Fibroblast of skin of left biceps (primary cell): Measurements from ENCODE around the gene SPDYE2.
"Not testable (repeated sequence)": the region's sequence is repeated elsewhere in the genome, so short reads cannot be mapped to it uniquely, and the experiment has no call there.

Source experiments
- DNase-seq, 2 experiments: peaks; one replicate each; pipeline ENCODE4 v3.0.0-alpha.2; 2013; ENCODE audit warnings: low read depth in 2 of 2

Gene SPDYE2, protein sequence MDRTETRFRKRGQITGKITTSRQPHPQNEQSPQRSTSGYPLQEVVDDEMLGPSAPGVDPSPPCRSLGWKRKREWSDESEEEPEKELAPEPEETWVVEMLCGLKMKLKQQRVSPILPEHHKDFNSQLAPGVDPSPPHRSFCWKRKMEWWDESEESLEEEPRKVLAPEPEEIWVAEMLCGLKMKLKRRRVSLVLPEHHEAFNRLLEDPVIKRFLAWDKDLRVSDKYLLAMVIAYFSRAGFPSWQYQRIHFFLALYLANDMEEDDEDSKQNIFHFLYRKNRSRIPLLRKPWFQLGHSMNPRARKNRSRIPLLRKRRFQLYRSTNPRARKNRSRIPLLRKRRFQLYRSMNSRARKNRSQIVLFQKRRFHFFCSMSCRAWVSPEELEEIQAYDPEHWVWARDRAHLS

DNA sequence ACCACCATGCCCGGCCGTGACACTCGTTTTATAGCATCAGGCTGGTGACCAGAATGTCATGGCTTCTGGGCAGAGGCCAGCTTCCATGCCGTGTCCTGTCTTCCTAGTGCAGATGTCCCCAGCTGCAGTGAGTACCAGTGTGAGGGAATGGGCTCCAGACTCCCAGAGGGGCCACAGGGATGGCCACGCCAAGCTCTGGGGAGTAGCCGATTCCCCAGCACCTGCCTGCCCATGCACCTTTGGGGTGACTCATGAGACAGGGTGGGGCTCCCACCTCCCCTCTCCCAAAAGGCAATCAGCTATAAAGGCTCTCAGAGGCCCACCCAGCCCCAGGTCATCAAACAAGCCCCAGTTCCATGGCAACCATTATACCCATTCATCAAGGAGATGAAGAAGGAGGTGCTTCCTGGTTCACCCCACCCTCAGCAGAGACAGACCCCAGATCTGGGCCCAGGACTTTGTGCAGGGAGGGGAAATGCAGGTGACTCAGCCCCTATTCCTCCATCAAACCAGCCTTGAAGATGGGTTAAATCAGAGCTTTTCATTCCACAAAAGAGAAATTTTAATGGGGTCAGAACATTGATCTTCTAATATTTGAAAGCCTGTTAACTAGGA lies at the start of gene SPDYE2:
SPDYE2 (plus strand) TSS at position 419 of the 615 bp plus-strand sequence. CDS start 2,030 bp downstream, outside the sequence.
- DNase-seq: not testable (repeated sequence)

DNA sequence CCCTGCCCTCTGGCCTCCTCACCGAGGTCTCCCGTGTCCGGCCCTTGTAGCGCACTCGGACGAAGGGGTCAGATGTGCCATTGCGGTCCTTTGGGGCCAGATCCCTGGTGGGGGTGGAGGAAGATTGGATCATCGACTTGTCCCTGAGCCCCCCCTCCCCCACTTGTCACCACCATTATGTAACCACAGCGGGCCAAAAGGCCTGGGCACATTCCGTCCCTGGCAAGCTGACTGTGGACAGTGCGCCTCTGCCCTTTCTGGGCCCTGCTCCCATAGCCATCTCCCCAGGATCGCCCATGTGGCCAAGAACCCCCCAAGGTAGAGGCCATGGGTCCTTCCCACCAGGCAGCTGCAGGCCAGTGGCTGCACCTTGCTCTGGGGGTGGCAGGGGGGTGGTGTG lies 47.9 kb upstream of the SPDYE2 start:
- not testable (repeated sequence) for DNase-seq

DNA sequence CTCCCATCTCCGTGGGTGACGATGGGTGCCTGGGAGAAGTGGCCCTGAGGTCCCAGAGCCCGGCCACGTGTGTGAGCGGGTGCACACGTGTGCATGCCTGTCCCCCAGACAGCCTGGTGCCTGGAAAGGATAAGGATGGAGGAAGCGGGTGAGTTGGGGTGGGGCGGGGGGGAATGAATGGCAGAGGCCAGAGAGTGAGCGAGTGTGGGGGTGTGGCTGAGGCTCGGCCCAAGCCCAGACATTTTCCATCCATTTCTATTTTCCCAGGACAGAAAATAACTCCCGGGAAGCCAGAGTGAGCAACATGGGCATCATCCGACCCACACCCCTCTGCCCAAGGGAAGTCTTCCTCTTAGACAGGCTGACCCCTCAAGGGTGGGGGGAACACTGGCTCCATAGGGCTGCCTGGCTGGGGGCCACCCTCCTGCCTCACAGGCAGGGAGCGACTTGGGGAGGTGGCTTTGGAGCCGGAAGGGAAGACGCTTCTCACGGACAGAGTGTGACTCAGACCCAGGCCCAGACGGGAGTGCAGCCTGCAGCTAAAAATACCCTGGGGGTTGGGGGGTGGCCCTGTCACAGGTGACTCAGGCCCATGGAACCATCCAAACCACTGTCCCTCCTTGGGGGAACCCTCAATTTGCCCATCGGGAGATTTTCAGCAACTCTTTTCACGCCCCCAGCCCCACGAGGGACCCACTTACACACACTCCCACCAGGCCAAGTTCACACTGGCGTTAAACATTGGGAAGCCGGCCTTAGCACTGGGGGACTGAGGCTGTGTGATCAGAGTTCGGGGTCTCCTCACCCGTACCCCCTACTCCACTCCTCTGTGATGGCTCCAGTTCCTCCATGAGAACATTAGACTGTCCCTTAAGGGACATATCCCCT lies 45.5 kb upstream of the SPDYE2 start:
- not testable (repeated sequence) for DNase-seq

DNA sequence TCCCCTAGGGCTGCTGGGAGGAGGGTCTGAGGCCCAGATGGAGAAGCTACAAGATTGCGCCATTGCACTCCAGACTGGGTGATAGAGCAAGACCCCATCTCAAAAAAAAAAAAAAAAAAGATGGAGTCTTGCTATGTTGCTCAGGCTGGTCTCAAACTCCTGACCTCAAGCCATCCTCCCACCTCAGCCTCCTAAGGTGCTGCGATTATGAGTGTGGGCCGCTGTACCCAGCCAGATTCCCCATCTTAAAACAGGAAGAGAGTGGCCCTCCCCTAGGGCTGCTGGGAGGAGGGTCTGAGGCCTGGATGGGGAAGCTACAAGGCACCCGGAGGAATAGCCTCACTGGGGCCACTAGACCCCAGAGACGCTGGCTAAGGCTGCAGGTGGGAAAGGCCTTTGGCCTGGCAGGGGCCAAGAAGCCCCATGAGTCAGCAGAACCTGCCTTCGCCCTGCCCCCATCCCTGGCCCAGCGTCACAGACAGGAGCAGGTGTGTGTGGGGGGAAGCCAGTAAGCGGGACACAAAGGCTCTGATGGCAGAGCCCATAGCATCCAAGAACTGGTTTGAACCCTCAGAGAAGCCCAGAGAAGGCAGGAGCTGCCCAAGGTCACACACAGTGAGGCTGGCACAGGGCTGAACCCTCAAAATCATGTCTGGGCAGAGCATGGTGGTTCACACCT lies 43.5 kb upstream of the SPDYE2 start:
- DNase-seq: not testable (repeated sequence)

DNA sequence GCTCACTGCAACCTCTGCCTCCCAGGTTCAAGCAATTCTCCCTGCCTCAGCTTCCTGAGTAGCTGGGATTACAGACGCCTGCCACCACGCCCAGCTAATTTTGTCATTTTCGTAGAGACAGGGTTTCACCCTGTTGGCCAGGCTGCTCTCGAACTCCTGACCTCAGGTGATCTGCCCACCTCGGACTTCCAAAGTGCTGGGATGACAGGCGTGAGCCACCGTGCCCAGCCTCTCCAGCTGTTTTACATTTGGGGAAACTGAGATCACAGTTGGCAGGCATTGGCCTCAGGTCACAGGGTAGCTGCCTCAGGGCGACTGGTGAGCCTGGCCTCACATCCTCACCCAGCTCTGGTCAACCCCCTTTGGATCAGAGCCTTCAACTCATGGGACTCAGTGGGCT lies 40.5 kb upstream of the SPDYE2 start:
- not testable (repeated sequence) for DNase-seq

DNA sequence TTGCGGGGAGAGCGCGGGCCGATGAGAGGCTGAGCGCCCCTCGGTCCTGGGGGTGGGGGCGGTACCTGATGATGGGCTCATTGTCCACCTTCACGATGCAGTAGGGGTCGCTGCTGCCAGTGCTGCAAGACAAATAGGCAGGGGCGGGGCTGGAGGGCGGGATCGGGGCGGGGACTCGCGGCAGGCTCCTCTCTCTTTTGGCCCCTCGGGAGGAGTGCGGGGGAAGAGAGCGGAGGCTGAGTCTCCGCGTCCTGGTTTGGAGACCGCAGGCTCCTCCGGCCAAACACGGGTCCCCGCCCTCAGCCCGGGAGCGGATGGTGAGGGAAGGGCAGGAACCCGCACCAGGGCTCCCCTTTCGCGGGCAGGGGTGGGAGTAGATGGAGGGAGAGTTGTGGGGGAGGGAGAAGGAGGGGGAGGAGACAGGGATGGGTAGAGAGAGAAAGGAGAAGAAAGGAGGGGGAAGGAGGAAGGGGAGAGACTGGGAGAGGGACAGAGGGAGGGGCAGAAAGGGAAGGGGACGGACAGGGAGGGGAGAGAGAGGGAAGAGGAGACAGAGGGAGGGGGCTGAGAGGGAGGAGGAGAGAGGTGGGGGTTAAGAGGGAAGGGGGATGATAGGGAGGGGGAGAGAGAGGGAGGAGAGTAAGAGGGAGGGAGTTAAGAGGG lies 39.0 kb upstream of the SPDYE2 start:
- not testable (repeated sequence) for DNase-seq

DNA sequence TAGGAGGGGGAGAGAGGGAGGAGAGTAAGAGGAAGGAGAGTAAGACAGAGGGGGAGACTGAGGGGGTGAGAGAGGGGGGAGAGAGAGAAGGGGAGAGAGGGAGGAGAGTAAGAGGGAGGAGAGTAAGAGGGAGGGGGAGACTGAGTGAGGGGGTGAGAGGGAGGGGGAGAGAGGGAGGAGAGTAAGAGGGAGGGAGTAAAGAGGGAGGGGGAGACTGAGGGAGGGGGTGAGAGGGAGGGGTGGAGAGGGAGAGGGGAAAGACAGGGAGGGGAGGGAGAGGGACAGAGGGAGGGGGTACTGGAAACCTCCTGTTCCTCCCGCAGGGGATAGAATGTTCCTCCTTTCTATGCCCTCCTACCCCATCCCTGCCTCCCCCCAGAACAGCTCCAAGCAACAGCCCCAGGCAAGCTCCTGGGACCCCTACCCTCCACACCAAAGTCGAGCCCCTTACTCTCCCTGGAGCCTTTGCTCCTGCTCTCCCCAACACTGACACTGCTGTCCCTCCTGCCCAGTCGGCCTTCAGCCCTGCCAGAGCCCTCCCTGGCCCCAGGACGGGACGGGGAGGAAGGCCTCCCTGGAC lies 38.3 kb upstream of the SPDYE2 start:
- peak; percentile 80 to 87 for DNase-seq

DNA sequence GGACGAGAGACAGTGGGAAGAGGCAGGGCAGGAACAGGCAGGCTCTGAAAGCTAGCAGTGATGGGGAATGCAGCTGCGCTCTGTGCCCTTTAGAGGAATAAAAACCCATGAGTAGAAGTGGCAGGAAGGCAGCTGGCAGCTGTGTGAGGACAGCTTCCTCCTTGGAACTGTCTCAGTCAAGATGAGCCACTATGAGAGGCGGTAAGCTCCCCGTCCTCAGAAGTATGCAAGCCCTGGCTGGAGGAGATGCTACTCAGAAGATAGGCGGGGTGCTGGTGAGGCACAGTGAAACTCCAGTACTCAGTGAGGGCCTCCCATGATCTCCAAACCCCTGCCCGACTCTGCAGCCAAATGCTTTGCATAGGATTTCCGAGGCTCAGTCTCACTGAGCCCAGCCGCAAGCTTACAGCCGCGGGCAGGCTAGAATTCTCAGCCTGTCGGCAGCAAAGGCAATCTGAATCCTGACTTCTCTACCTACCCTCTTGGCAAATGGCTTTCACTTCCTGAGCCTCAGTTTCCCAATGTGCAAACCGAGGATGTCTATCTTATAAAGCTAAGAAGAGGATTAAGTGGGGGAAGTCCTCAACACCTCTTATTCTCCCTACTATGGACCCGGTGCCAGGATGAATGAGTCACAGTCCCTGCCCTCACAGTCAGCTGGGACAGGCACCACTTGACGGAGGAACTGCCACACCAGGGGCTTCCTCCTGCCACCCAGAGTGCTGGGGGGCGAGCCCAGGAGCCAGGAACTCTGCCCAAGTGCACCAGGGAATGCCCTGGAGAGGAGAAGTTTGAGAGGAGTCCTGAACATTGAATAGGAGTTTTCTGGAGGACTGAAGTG lies 35.9 kb upstream of the SPDYE2 start:
- not testable (repeated sequence) for DNase-seq

DNA sequence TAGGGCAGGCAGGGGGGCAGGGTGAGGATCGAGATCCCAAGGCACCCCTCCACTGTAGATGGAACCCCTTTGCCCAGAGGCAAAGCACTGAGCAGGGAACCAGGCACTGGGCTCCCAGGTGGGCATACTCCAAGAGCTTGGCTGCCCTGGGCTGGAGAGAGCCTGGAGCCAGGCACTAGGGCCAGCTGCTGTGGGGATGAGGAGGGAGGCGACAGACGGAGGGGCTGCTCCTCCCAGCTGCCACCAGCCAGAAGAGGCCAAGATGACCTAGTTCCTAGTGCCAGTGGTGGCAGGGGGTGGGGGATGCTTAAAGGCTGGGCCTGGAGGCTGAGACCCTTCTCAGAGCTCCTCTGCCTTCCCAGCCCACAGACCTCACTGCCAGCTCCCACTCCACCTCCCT lies 35.1 kb upstream of the SPDYE2 start:
- DNase-seq: not testable (repeated sequence)

DNA sequence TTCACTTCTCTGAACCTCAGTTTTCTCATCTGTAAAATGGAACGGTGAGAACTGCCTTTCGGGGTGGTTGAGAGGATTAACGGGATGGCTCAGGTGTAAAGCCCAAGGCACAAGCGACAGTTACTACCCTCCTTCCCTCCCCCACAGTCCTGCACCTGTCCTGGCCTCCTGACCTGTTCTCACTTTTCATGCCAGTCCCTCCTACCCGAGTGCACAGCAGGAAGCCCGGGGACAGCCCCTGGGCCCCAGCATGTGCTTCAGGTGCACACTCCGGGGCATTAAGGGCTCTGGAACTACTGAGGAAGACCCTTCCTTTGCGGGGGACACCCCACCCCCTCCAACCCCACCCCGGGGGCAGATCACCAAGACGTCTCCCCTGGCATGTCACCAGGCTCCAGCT lies 34.1 kb upstream of the SPDYE2 start:
- not testable (repeated sequence) for DNase-seq

DNA sequence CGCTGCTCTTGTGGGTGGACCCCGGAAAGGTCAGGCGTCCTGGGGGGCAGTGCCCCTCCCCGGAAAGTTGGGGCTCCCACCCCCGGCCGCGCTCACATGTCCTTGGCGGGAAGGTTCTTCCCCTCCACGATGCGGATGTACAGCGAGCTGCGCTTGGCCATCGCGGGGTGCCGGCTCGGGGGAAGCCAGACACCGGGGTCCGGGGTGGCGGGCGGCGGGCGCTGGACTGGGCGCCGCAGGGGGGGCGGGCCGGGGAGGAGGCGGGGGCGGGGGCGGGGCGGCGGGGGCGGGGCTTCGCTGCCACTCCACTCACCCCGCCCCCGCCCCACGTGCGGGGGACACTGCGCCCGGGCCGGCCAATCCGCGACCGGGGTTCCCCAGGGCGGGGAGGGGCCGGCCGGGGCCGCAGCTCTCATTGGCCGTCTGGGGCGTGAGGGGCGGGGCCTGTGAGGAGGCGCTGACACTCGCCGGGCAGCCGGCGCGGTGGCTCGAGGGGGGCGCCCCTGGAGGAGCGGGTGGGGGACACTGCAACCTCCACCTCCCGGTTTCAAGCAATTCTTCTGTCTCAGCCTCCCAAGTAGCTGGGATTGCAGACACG lies 33.4 kb upstream of the SPDYE2 start, which contains the start of gene RASA4B:
RASA4B (minus strand) TSS at position 228 of the 598 bp plus-strand sequence; CDS start at position 161, 67 bp downstream.
- not testable (repeated sequence) for DNase-seq

DNA sequence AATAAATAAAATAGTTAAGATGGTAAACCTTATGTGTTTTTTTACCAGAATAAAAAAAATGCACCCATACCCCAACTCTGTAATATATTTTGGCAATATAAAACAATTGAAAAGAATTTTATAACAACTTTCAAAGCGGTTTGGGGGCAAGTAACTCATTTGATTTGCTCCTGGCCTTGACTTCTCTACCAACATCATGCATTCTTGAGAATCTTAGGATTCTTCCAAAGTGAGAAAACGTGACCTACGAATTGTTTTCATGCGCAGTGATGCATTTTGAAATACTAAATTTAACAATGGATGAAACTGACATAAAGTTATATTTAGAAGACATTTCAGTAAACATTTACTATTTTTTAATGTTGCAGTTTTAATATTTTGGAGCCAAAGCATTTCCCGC lies 30.2 kb upstream of the SPDYE2 start:
- not testable (repeated sequence) for DNase-seq

DNA sequence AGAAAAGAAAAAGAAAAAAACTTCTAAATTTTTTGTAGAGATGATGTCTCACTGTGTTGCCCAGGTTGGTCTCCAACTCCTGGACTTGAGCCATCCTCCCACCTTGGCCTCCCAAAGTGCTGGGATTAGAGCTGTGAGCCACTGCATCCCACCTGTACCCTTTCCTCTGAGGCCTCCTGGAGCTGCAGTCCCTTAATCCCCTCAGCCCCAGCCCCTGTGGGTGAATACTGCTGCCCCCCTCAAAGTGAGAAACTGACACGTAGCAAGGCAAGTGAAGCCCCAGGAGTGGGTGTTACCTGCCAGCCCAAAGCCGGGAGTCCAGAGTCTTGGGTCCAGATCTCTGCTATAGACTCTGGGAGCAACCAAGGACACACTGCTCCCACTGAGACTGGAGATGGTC lies 26.2 kb upstream of the SPDYE2 start:
- not testable (repeated sequence) for DNase-seq

DNA sequence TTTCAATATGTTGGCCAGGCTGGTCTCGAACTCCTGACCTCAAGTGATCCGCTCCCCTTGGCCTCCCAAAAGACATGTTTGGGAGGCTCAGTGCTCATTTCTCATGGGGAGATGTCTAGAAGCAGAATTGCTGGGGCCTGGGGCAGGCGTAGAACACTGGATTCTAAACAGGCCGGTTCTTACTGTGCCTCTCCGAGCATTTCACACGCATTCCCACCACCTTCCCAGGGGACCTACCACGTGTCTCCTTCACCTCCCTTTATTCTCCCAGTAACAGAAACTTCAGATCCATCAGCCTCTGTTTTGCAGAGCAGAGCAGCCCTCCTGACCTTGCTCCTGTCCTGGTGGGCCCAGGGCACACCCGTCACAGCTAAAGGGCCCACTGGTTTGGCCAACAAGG lies 23.8 kb upstream of the SPDYE2 start:
- not testable (repeated sequence) for DNase-seq

DNA sequence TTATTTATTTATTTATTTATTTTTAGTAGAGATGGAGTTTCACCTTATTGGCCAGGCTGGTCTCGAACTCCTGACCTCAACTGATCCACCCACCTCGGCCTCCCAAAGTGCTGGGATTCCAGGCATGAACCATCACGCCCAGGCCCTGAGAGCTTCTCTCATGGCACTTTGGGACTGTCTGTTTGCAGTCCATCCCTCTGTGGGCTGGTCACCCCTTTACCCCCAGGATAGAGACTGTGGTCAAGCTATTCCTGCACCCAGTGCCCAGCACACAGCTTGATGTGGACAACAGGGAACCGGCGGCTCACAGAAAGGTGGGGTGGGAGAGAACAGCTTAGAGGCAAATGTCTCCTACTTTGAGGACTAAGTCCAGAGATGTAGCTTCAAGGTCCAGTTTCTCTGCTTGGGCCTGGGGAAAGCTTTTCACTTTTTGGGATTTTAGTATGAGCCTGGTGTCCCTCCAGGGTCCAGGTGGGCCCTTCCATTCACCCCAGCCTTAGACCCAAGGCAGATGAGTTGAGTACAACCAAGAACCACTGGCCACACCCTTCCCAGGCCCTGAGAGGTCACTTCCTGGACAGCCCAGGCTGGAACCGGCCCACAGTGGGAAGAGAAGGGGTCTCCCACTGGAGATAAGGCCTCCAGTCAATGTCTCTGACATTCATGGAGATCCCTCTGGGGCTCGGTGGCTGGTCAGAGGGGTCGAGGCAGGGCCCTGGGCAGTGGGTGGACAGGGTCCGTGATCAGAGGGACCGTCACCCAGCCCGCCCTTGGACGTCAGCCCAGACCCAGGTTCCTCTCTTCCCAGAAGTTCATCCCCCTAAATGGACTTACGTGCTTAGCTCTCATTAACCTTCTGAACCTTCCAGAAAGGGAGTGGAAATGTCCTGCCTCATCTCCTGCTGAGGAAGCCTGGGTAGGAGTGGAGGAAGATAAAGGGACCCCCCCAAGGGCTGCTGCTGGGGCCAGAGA lies 22.9 kb upstream of the SPDYE2 start:
- not testable (repeated sequence) for DNase-seq

DNA sequence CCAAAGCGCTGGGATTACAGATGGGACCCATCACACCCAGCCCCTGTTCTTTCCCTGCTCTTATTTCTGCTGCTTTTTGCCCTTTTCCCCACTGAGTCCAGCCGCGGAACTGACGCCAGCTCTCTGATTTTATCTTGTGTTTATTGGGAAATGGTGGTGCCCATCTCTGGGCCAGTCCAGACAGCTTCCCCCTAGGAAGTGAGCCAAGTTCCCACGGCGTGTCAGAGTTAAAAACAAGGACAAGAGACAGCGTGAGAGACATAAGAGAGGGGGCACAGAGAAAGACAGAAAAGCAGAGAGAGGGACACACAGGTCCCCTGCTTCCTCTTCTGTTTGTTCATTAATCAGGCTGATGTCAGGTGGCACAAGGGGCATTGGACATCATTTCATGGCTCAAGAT lies 19.4 kb upstream of the SPDYE2 start:
- not testable (repeated sequence) for DNase-seq

DNA sequence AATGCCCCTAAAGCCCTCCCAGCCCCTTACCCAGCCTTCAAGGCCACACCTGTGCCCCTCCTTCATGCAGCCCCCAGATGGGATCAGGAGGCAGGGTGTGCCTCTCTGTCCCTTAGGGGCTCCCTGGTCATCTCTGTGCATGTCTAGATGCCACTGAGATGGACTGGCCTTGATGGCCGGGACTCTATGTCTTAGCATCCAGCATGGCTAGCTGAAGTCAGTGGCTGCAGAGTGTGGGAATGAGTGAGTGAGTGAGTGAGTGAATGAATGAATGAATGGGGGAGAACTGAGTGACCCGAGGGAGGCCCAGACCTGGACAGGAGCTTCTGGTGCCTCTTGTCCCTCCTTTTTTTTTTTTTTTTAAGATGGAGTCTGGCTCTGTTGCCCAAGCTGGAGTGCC lies 18.9 kb upstream of the SPDYE2 start:
- not testable (repeated sequence) for DNase-seq

DNA sequence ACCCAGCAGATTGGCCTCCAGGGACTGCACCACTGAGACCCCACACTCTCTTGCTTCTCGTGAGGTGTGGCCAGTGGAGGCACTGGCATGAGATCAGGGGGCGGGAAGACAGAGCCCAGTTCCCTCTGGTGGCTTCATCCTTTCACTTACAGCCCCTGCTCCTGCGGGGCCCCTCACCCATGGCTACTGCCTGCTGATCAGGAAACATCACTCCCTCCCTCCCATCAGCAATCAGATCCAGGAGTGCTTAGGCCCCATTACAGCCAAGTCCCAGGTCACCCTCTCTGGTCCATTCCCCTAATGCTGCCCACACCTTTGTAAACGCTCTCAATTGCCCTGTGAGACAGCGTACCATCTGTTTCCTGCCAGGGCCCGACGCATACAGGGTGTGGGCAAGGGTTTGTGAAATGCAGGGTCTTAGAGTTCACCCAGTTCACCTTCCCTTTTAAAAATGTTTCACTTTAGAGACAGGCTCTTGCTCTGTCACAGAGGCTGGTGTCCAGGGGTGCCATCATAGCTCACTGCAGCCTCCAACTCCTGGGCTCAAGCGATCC lies 15.9 kb upstream of the SPDYE2 start:
- DNase-seq: not testable (repeated sequence)
